GM18507 (cell line): Measurements from ENCODE around the gene CPNE1.

Source experiments
- DNase-seq: peaks from one replicate; pipeline ENCODE4 v3.0.0; 2011; ENCODE audit warnings: low read depth; ENCODE audit not compliant: insufficient read length; ENCODE audit errors: extremely low spot score
- FAIRE-seq: peaks from 2 replicates; lab custom pipeline; 2011; peaks lifted over from hg19 to GRCh38; lab: Jason Lieb, UNC

CPNE1 gene

DNA sequence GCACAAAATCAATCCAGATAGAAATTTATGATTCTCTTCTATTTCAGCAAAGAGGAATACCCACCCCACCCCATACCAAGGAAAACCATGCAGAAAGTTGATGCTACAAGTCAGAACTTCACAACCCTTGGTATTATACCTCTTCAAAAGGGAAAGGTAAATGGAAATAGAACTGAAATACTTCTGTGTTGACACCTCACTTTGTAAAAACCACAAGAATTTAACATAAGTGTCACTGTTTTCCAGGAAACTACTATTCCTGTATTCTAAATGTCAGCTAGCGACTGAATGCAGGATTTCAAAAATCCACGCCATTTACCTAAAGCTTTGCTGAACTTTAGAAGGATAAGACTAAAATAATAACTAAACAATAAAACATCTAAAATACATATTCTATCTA is 3.6 kb downstream of the CPNE1 start:
- FAIRE-seq (no peak), DNase-seq (no peak)

DNA sequence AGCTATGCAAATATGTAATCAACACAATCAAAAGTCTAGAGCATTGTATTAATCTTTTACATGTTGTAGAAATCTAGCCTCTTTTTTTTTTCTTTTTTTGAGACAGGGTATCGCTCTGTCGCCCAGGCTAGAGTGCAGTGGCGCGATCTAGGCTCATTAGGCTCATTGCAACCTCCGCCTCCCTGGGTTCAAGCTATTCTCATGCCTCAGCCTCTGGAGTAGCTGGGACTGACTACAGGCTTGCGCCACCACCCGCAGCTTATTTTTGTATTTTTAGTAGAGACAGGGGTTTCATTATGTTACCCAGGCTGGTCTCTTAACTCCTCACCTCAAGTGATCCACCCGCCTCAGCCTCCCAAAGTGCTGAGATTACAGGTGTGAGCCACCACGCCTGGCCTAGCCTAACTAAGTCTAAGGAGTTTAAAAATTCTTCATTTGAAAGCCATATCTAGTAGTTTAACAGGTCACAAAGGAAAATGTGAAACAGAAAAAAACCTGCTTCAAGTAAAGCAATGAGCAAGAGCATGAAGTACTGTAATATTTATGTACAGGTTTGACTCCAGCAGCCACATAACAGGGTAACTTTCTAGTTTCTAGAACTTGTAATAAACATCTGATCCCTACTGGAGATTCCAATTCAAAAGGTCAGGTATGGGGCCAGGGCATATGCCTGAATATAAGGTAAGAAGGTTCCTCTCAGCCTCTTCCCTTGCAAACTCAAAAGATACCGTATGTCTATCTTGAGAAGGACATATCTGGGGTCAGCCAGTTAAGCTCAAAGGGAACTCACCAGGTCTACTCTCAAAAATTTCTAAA is 4.4 kb downstream of the CPNE1 start:
- DNase-seq: no peak
- no peak for FAIRE-seq

DNA sequence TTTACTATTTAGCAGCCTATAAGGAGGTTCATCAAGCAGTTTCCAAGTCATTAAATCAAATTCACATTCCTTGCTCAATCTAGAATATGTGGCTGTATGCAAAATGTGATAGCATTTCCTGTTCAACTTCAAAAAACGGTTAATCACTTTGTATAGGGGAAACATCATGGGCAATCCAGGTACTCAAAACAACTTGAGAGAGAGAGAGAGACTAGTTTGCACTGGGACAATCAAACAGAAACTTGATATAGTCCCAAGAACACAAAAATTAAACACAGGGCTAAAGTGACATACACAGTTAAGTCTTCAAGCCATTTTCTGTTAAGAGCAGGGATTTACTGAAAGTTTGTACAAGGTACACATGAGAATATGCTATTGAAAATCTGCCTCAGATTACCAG is 7.4 kb downstream of the CPNE1 start:
- DNase-seq (no peak), FAIRE-seq (no peak)

DNA sequence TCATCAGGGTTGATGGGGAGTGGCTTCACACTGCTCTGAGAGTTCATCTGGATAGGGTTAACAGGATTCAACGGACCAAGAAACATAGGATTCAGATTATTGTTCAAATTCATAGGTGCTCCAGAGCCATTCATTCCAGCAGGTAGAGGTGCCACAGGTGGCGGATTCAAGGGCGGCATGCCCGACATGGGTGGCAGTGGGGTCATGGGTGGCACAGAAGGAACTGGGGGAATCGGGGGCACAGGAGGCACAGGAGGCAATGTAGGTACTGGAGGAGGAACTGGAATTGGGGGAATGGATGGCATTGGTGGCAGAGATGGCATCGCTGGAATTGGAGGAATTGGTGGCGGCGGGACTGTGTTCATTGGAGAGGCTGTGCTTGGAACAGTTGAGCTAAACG is 10.3 kb downstream of the CPNE1 start:
- DNase-seq (no peak), FAIRE-seq (no peak)

DNA sequence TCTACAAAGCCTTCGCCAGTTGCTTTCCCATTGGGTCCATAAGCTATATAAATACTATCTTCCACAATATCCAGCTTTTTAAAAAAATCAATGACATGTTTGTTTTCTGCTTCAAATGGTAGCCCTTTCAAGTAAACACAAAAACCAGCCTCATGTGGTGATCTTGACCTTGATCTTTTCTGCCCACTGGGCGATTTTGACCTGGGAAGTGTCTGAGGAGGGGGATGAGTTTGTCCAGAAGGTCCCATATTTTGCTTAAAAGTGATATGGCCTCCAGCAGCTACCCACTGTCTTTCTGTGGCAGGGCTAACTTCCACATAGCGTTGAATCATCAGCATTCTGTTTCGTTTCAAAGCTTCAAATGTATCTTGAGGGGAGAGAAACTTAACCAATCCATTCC is 10.8 kb downstream of the CPNE1 start:
- no peak for DNase-seq
- FAIRE-seq: no peak

DNA sequence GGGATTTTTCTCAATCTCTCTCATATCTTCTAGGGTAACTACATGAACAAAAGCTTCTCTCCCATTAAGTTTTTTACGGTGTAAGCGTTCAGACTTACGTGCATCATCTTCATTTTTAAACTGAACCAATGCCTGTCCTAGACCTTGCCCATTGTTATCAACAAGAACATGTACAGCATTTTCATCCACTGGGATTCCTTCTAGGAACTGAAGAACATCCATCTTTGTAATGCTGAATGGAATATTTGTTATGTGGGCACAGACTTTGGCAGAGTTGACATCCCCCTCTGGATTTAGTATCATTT is 11.3 kb downstream of the CPNE1 start:
- FAIRE-seq (no peak), DNase-seq (no peak)

DNA sequence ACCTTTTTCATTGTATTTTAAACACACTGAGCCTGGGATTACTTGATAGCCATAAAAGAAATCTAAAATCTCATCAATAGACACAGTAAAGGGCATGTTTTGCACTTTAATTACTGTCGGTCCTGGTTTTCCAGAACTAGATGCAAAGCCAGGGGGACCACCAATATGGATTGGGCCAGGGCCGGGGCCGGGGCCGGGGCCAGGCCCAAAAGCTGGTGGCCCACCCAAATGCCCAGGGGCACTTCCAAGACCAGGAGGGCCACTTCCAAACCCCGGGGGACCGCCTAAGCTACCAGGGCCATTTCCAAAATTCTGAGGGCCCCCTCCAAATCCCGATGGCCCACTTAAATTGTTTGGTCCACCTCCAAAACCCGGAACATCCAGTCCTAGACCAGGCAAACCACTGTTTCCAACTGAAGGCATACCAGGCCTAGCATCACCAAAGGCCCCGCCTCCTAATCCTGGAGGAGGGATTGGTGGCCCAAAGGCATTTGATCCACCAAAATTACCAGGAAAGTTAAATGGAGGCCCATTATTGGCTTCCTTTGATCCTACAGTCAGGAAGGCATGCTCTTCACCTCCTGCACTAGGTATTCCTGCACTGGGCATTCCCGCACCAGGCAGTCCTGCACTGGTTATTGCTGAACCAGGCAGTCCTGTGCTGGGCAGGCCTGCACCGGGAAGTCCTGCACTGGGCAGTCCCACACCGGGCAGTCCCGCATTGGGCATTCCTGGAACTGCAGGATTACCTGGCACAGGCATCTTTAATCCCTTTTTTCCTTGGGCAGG is 11.9 kb downstream of the CPNE1 start:
- DNase-seq (no peak), FAIRE-seq (no peak)

DNA sequence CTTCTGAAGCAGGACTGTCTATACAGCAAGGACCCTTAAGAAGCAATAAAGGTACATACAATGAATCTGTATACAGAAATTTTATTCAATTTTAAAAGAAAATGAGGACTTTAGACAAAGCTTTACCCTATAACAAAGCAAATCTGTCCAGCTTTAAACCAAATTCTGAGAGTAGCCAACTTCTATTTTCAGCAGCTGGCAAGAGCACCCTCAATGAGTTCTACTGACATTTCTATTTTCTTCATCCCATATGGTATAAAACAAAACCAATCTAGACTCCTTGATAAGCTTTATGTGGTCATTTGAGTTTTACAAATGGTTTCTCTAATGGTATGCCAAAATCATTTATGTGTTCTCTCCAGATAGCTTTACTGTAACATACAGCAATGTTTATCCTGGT is 12.7 kb downstream of the CPNE1 start:
- DNase-seq (no peak), FAIRE-seq (no peak)

DNA sequence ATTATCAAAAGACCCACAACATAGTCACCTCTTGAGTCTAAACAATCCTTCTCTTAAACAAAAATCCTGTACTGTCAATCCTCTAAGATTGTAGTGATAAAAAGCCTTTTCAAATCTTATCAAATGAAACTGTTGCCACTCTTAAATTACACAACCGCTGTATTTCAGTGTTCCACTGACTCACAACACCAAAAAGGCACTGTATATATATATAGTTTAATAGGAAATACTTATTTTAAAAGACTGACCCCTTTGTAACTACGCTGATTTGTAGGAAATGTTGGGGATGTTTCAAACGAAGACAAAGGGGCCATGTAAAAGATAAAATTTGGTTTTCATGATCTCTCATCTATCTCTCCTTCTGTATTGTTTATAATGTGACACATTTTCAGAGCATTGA is 14.1 kb downstream of the CPNE1 start:
- no peak for FAIRE-seq

DNA sequence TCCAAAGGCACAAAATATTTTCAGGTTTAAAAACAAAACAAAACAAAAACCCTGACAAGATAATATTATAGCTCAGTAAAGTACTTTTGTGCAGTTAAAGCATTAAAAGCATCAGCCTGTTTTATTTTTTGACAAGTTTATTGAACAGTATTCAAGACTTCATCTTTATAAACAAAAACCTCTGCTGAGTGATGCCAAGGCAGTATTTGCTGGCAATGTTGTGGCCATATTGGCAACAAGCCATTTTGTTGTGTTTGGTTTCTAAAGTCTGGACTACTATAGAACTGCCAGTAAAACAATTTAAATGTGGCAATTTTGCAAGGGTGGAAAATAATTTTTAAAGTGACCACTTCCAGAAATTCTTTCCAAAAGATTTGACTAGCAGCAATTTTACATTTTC is 15.9 kb downstream of the CPNE1 start:
- FAIRE-seq (no peak), DNase-seq (no peak)

More for the DNA sequence above, 14.1 kb downstream of the CPNE1 start:
- DNase-seq: no peak

DNA sequence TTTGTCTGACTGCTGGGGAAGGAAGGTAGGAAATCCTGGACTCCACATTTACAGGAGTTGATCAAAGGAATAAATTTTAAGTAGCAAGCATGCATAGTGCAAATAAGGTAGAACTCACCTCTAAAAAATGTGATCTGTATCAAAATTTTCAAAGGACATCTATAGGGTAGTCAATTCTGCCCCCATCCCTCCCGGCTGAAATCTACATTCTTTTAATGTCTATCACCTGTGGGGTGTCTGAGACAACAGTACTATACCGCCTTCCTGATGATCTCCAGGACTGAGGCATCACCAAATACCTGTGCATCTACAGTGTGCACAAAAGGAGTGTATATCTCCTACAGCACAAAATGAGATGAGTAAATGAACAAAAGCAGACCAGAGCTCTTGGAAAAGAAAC is 19.9 kb downstream of the CPNE1 start:
- no peak for FAIRE-seq

DNA sequence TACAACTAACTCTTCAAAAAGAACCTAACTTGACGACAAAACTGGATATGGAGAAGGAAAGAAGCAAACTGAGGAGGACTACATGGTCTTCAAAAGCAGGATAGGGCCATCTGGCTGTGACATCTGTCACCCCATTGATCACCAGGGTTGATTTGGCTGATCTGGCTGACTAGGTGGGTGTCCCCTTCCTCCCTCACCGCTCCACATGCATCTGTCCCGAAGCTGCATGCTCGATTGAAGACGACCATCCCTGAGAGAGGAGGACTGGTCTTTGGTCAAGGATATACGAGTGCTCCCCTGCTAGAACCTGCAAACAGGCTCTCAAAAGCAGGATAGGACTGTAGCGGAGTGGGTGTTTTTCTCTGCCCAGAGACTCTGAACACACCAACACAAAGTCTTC is 21.7 kb downstream of the CPNE1 start:
- FAIRE-seq: no peak

More for the DNA sequence above, 19.9 kb downstream of the CPNE1 start:
- no peak for DNase-seq

DNA sequence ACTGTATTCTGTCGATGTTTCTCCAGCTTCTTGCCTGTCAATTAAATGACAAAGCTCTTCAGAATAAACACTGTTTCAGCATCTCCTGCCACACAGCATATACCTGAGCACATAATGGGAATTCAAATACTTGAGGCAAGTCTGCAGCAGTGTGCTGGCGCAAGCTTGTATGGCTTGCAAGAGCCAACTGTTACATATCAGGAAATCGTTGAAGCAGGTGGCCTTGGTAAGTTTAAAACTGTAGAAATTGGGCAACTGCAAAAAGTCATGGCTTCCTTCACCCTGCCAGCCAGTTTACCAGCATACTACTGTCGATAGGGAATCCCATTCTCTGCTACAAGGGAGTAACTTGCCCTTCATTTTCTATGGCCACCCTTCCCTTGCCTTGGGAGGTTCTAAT is 23.0 kb downstream of the CPNE1 start:
- FAIRE-seq (no peak), DNase-seq (no peak)

More for the DNA sequence above, 21.7 kb downstream of the CPNE1 start:
- DNase-seq: no peak

DNA sequence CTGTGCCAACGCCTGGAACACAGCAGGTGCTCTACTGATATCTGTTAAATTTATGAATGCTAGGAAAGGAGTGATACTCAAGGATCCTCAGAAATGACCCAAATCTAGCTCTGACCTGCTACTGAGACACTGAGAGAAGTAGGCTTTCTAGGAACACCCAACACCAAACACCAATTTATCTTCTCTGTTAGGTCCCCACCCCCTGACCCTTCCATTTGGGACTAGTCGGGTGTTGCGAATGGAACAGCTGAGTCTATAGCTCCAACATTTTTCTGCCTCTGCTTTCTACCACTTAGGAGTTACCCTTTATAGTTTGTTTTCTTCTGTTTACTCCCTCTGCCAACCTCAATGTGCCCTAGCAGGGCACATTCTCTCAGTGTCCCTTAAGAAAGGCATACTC is 24.0 kb downstream of the CPNE1 start:
- DNase-seq: no peak
- FAIRE-seq: no peak

DNA sequence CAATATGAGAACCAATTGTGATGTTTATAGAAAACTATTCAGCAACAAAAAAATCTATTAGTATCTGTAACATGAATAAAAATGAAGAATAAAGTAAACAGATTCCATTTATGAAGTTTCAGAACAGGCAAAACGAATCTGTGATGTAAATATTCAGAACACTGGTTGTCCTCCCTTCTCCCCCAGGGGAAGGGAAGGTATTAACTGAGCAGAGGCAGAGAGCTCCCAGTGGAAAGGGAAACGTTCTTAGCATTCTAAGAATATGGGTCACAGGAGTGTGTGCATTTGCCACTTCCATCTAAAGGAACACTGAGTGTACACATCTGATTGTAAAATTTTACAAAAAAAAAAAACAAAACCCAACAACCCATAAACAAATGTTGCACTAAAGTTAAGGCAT is 25.9 kb downstream of the CPNE1 start:
- DNase-seq (no peak), FAIRE-seq (no peak)

DNA sequence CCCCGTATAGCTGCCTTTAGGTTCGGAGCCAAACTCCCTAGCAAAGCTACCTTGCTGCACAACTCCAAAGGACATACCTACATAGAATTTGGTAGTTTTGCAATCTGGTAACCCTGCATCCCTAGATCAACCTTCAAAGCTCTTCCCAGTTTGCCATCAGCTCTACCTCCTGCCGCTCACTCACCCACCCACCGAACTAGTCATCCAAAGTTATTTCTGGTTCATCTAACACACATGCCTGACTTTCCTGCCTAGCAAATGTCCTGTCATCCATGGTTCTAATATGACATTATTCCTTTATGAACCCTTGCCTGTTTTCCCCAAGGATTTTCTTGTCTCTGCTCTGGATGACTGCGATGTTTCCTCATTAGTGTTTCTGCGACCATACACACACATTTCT is 27.4 kb downstream of the CPNE1 start:
- DNase-seq (no peak), FAIRE-seq (no peak)

DNA sequence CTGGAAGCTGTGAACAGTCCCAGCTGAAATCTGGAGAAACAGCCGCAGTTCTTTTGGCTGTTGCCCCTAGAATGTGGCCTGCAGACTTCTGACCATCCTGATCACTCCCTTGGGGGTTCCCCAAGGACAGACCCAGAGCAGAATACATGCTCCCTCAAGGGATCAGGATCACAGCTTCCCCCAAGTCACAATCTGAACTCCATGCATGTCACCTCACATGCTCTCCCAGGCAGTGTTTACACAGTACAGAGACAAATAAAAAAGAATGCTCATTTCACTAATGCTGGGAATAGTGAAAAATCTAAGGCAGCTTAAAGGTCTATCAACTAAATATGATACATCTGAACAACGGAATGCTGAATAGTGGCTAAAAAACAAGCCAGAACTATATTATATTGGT is 28.6 kb downstream of the CPNE1 start:
- no peak for DNase-seq
- FAIRE-seq: no peak

DNA sequence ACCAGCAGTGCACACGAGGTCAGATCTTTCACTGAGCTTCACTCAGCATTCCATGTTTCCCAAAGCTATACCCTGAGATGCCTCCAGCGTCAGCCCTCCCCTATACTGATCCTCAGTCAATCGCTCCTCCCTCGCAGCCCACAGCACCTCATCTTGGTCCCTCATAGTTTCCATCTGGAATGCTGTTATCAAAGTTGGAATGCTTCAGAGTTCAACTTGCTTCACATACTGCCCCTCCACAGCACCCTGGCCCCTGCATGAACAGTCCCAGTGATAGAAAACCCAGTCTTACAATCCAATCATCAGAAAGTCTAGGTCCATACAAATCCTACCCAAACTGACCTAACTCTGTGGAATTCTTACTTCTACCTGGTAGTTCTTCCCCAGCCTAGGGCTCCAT is 29.0 kb downstream of the CPNE1 start:
- no peak for DNase-seq
- no peak for FAIRE-seq

DNA sequence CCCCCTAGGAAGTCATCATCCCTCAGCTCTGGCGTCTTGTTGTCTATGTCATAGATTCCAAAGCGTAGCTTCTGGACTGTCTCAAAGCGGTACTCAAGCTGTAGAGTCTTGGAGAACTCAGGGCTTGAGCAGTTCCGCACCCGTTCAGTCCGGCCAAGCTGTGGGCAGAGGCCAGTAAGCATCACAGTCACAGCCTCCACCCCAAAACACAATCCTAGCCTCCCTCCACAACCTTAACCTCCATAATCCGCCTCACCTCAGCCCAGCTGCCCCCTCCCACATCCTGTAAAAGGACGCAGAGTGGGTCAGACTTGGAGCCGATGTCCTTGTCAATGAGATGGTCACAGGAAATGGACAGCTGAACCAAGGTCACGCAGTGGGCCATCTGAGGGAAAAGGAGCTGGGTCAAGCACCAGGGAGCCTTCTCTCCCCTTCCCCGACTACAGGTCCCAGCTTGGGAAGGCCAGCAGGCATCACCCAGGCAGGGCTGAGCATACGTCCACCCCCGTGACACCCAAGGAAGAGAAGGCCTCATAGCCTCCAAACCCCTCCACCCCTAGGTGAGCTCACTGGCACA is 32.1 kb downstream of the CPNE1 start:
- FAIRE-seq (no peak), DNase-seq (no peak)

DNA sequence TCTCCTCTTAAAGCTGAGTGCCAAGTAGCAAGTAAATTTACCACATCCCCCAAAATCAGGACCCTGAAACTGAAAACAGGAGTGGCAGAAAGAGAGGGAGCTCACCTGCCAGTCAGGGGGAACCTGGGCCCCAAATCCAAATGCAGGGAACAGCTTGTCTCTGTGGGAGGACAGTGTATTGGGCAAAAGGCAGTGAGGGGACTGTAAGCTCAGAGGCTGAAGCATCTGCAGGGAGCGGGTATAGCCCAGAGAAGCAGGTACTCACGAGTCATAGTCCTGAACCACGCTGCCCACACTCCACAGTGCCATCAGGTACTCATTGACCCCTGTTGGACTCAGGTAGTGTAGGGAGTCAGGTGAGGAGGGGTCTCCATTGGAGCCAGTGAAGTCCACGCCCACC is 34.1 kb downstream of the CPNE1 start:
- DNase-seq: no peak
- no peak for FAIRE-seq
